Uterus (tissue), 2 donors: ENCODE data around the gene MPP3.

ENCODE experiments used
- POLR2A ChIP-seq, 2 donors: fragments of 450-650 bp; IDR thresholded peaks; one replicate each; pipeline ENCODE4 v1.6.1; 2016; ENCODE audit warnings: antibody characterized with exemption in 2 of 2, mild to moderate bottlenecking in 1 of 2, moderate library complexity in 1 of 2
- TF ChIP-seq, protein P1 (sequence below), 4 experiments: fragments of 200-600 bp in 2 of 4; fragments of 450-650 bp in 2 of 4; sonication (generic) in 2 of 4; IDR thresholded peaks; one replicate each; pipeline ENCODE4 v1.5.1; 2016 to 2019; ENCODE audit warnings: antibody characterized with exemption in 4 of 4, mild to moderate bottlenecking in 2 of 4, moderate library complexity in 1 of 4

DNA sequence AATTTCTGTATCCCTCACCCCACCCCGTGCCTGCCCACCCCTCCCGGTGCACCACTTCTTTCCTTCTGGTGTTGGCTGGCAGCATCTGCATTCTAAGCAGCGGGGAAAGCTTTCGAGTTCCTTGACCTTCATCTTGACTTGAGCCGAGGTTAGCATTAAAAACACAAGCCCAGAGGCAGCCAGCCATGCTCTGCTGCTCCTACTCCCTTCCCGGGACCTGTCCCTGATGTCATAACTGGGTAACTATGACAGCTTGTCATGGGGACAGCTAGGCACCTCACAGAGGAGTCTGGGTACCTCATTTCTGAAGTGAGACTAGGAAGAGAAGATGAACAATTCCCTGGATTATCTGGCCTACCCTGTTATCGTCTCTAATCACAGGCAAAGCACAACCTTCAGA lies 52.8 kb downstream of the MPP3 start, which contains the start of gene CFAP97D1:
- TF ChIP-seq, protein P1, sequence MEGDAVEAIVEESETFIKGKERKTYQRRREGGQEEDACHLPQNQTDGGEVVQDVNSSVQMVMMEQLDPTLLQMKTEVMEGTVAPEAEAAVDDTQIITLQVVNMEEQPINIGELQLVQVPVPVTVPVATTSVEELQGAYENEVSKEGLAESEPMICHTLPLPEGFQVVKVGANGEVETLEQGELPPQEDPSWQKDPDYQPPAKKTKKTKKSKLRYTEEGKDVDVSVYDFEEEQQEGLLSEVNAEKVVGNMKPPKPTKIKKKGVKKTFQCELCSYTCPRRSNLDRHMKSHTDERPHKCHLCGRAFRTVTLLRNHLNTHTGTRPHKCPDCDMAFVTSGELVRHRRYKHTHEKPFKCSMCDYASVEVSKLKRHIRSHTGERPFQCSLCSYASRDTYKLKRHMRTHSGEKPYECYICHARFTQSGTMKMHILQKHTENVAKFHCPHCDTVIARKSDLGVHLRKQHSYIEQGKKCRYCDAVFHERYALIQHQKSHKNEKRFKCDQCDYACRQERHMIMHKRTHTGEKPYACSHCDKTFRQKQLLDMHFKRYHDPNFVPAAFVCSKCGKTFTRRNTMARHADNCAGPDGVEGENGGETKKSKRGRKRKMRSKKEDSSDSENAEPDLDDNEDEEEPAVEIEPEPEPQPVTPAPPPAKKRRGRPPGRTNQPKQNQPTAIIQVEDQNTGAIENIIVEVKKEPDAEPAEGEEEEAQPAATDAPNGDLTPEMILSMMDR (IDR thresholded peaks at IDR 0.05), result no peak
- no peak for TF ChIP-seq POLR2A (IDR thresholded peaks at IDR 0.05)
